B cell (primary cell): ENCODE results near the gene PRICKLE2.

Experiments
- EZH2 ChIP-seq: IDR thresholded peaks from 2 replicates; pipeline ENCODE4 v1.6.1; 2012; ENCODE audit warnings: borderline replicate concordance, low read depth, mild to moderate bottlenecking, moderate library complexity, low read length; ENCODE audit not compliant: insufficient read depth, poor library complexity, severe bottlenecking
- TF ChIP-seq, protein P1 (sequence below): fragments of 200-600 bp; IDR thresholded peaks from one replicate; pipeline ENCODE4 v1.8.0; 2022; ENCODE audit warnings: antibody characterized with exemption, mild to moderate bottlenecking

DNA sequence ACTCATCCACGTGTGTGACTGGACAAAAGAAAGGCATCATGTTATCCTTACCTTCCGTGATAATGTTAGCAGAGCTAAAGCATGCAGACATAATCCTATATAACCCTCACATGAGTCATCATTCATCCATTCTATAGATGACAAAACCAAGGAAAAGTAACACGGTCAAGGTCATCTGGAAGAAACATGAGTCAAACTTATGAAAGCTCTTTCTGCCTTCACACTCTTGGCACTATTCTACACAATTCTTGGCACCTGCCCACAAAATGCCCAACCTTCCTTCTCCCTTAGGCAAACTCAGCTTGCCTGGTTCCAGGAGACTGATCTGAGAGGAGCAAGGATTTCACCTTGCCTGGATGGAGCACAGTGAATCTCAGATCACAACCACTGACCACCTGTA, 66.9 kb downstream of the PRICKLE2 start:
- TF ChIP-seq, protein P1, sequence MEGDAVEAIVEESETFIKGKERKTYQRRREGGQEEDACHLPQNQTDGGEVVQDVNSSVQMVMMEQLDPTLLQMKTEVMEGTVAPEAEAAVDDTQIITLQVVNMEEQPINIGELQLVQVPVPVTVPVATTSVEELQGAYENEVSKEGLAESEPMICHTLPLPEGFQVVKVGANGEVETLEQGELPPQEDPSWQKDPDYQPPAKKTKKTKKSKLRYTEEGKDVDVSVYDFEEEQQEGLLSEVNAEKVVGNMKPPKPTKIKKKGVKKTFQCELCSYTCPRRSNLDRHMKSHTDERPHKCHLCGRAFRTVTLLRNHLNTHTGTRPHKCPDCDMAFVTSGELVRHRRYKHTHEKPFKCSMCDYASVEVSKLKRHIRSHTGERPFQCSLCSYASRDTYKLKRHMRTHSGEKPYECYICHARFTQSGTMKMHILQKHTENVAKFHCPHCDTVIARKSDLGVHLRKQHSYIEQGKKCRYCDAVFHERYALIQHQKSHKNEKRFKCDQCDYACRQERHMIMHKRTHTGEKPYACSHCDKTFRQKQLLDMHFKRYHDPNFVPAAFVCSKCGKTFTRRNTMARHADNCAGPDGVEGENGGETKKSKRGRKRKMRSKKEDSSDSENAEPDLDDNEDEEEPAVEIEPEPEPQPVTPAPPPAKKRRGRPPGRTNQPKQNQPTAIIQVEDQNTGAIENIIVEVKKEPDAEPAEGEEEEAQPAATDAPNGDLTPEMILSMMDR: no peak
- TF ChIP-seq EZH2: no peak
